HG02870 (cell line): Measurements from ENCODE around the gene PACS2.

Experiments
- ATAC-seq: cut with Tn5 transposase; IDR thresholded peaks from one replicate; pipeline ENCODE4 v1.9.1; 2021; ENCODE audit warnings: mild to moderate bottlenecking, moderate library complexity; ENCODE audit not compliant: unreplicated experiment

The PACS2 gene

GRCh38 chr14:105398044-105398725, 83.6 kb downstream of the PACS2 start, which contains the start of gene TEX22:
TEX22 (plus strand) TSS chr14:105398538; CDS start chr14:105399341, 803 bp downstream.
- peak; percentile 77 for ATAC-seq

GRCh38 chr14:105398726-105399465, 84.3 kb downstream of the PACS2 start:
- ATAC-seq = peak; percentile 36

- no peak for ATAC-seq
These were observed 84.9 kb downstream of the PACS2 start for GRCh38 chr14:105399466-105399775.

GRCh38 chr14:105400016-105400415, 85.5 kb downstream of the PACS2 start:
- no peak for ATAC-seq

GRCh38 chr14:105401699-105402098, 87.2 kb downstream of the PACS2 start:
- no peak for ATAC-seq

- no peak for ATAC-seq
These were observed 94.0 kb downstream of the PACS2 start for GRCh38 chr14:105408592-105408991.

GRCh38 chr14:105409364-105409763, 94.8 kb downstream of the PACS2 start:
- ATAC-seq = no peak

GRCh38 chr14:105410642-105411016, 96.1 kb downstream of the PACS2 start:
- no peak for ATAC-seq

- ATAC-seq = no peak
These were observed 96.7 kb downstream of the PACS2 start for GRCh38 chr14:105411017-105411941.

- ATAC-seq = no peak
These were observed 97.6 kb downstream of the PACS2 start for GRCh38 chr14:105411985-105412770.

- no peak for ATAC-seq
These were observed 98.4 kb downstream of the PACS2 start for GRCh38 chr14:105412771-105413543.

GRCh38 chr14:105413544-105413886, 99.0 kb downstream of the PACS2 start:
- no peak for ATAC-seq

GRCh38 chr14:105414456-105415371, 100.2 kb downstream of the PACS2 start:
- ATAC-seq = no peak

GRCh38 chr14:105415481-105416428, 101.2 kb downstream of the PACS2 start:
- no peak for ATAC-seq

- no peak for ATAC-seq
These were observed 102.1 kb downstream of the PACS2 start for GRCh38 chr14:105416671-105417070.

GRCh38 chr14:105417690-105418121, 103.2 kb downstream of the PACS2 start:
- no peak for ATAC-seq

GRCh38 chr14:105418269-105419194, 104.0 kb downstream of the PACS2 start:
- ATAC-seq = no peak
